GM12878 (cell line): ENCODE results near the gene PTPN14. TPM values are rescaled to one million over a fixed set of nuclear protein-coding genes. Genes with fewer than 3 reads are reported as not detected.

Source experiments
- ATAC-seq: fragments of 200-7000 bp; cut with Tn5 transposase; 3 replicates; pipeline ENCODE4 v1.9.1; 2020; ENCODE audit warnings: mild to moderate bottlenecking, moderate library complexity
- BruUV-seq: library from RNA; stranded (reverse); fragments of 400-500 nt; replicated peaks from 2 replicates; lab custom pipeline; 2021; lab: Mats Ljungman, UMichigan
- CTCF ChIA-PET: fragments of 300-600 bp; sonication (Branson Sonifier 250); formaldehyde crosslinking; extraction: SDS; loops from one replicate; lab custom pipeline; 2021; ENCODE audit warnings: inconsistent platforms; lab: Yijun Ruan, JAX
- POLR2A ChIA-PET: fragments of 350-600 bp; formaldehyde crosslinking; extraction: SDS; loops from one replicate; lab custom pipeline; 2021; ENCODE audit warnings: inconsistent platforms; lab: Charles Lee
- RAD21 ChIA-PET: fragments of 300-600 bp; sonication (Branson Sonifier 250); formaldehyde crosslinking; loops from one replicate; lab custom pipeline; 2023; ENCODE audit warnings: antibody characterized with exemption; ENCODE audit not compliant: unreplicated experiment; lab: Charles Lee
- SMC1A ChIA-PET: fragments of 300-600 bp; sonication (Branson Sonifier 250); formaldehyde crosslinking; loops from one replicate; lab custom pipeline; 2023; ENCODE audit not compliant: unreplicated experiment, uncharacterized antibody; lab: Charles Lee
- DNase-seq: peaks from one replicate; pipeline ENCODE4 v3.0.0-alpha.2; 2011; ENCODE audit warnings: low read depth, low spot score
- FAIRE-seq: peaks from 3 replicates; lab custom pipeline; 2011; peaks lifted over from hg19 to GRCh38; lab: Jason Lieb, UNC
- H2AFZ ChIP-seq: 2 replicates; pipeline ENCODE4 v1.6.0; 2011; ENCODE audit warnings: low read depth, low read length, control low read depth; ENCODE audit not compliant: control insufficient read depth
- H3K27ac ChIP-seq: 2 replicates; pipeline ENCODE4 v1.5.1; 2011; ENCODE audit warnings: control low read depth; ENCODE audit not compliant: control insufficient read depth, insufficient read depth
- H3K27me3 ChIP-seq, 2 experiments: replicated peaks in 1 of 2; 2 replicates each; pipeline versions ENCODE4 v1.6.0 to v1.6.1; 2011; ENCODE audit warnings: low read length in 1 of 2; ENCODE audit not compliant: control insufficient read depth in 2 of 2, insufficient read depth in 2 of 2
- H3K36me3 ChIP-seq, 2 experiments: 2 replicates each; pipeline ENCODE4 v1.5.1; 2011; ENCODE audit warnings: low read length in 1 of 2; ENCODE audit not compliant: control insufficient read depth in 2 of 2, insufficient read depth in 2 of 2
- H3K4me1 ChIP-seq: 2 replicates; pipeline ENCODE4 v1.6.1; 2011; ENCODE audit warnings: mild to moderate bottlenecking, low read length, moderate library complexity, mixed read lengths; ENCODE audit not compliant: control insufficient read depth, insufficient read depth
- H3K4me2 ChIP-seq: 2 replicates; pipeline ENCODE4 v1.6.0; 2011; ENCODE audit warnings: control low read depth; ENCODE audit not compliant: control insufficient read depth, insufficient read depth
- H3K4me3 ChIP-seq: fragments of 200-600 bp; sonication (generic); 2 replicates; pipeline ENCODE4 v1.5.1; 2016
- H3K79me2 ChIP-seq: 2 replicates; pipeline ENCODE4 v1.6.0; 2011; ENCODE audit warnings: low read length; ENCODE audit not compliant: control insufficient read depth, insufficient read depth
- H3K9ac ChIP-seq: 2 replicates; pipeline ENCODE4 v1.8.0; 2011; ENCODE audit warnings: low read length, control low read depth, mixed read lengths; ENCODE audit not compliant: control insufficient read depth, insufficient read depth
- H3K9me3 ChIP-seq: replicated peaks from 3 replicates; pipeline ENCODE4 v1.5.1; 2011; ENCODE audit warnings: mild to moderate bottlenecking, low read length; ENCODE audit not compliant: control insufficient read depth, insufficient read depth
- H4K20me1 ChIP-seq: 2 replicates; pipeline ENCODE4 v1.6.0; 2011; ENCODE audit not compliant: control insufficient read depth, insufficient read depth
- E2F4 ChIP-seq: IDR thresholded peaks from 2 replicates; pipeline ENCODE4 v1.6.1; 2012; ENCODE audit warnings: low read depth, low read length, improper control_type of control experiment
- IRF5 ChIP-seq: fragments of 450-650 bp; IDR thresholded peaks from 2 replicates; pipeline ENCODE4 v1.6.1; 2017; ENCODE audit warnings: borderline replicate concordance
- MEF2B ChIP-seq: fragments of 450-650 bp; IDR thresholded peaks from 2 replicates; pipeline ENCODE4 v1.6.1; 2018; ENCODE audit warnings: mild to moderate bottlenecking, moderate library complexity; ENCODE audit not compliant: partially characterized antibody, poor library complexity, severe bottlenecking
- PBX3 ChIP-seq: IDR thresholded peaks from 2 replicates; pipeline ENCODE4 v1.6.1; 2011; ENCODE audit warnings: mild to moderate bottlenecking, low read depth, low read length, moderate library complexity; ENCODE audit not compliant: insufficient replicate concordance
- RBBP5 ChIP-seq: fragments of 200-600 bp; sonication (generic); conservative IDR thresholded peaks from 2 replicates; pipeline ENCODE4 v1.6.1; 2016
- WGBS: methylation state at CpG from one replicate; pipeline ENCODE4 v1.1.6; 2016; ENCODE audit warnings: low lambda C conversion rate; ENCODE audit not compliant: insufficient replicate concordance, insufficient coverage; ENCODE audit errors: missing lambda C conversion rate; 5-methylcytosine and 5-hydroxymethylcytosine counted together
- in situ Hi-C: fragments of 300-500 bp; cut with MboI; formaldehyde crosslinking; loops from 9 replicates; pipeline ENCODE4 v1.14.3; 2018; ENCODE audit warnings: mixed read lengths
- intact Hi-C: fragments of 100-400 bp; cut with micrococcal nuclease; formaldehyde crosslinking; loops from one replicate; pipeline ENCODE4 v1.14.2; 2022; ENCODE audit not compliant: unreplicated experiment
- polyA plus RNA-seq, 11 experiments: library from polyadenylated mRNA; depleted of rRNA in 4 of 11; unstranded in 6 of 11; stranded (reverse) in 5 of 11; fragments of >200 nt; fragmentation: Nextera tagmentation in 4 of 11; fragmentation: Illumina TruSeq in 1 of 11; extraction: Ambion mirVana in 4 of 11; extraction: Trizol in 1 of 11; gene quantifications; 1 replicate in 1 of 11; 2 replicates in 10 of 11; pipeline versions ENCODE4 v1.2.1 to v1.2.3, GENCODE V29; 2011 to 2016; ENCODE audit warnings: inconsistent platforms in 2 of 11, missing spikeins in 2 of 11, low read depth in 1 of 11
- total RNA-seq, 4 experiments: library from RNA; depleted of rRNA in 3 of 4; stranded (reverse); fragments of >200 nt in 3 of 4; fragmentation: Illumina TruSeq in 1 of 4; extraction: Trizol in 1 of 4; gene quantifications; 2 replicates each; pipeline versions ENCODE4 v1.2.1 to v1.2.3, GENCODE V29; 2013 to 2021

PTPN14 gene
- total and polyA plus RNA-seq, 10 of the 15 experiments (the other 5 are each of a cell fraction or from before 2014, with no cell fraction given): 0.05 to 5.1 (median 0.44) TPM

- TF ChIP-seq PBX3 (no peak), IRF5 (no peak), RBBP5 (no peak)
These were observed 95.2 kb downstream of the PTPN14 start (continued) for GRCh38 chr1:214455971-214456867.

- ChIA-PET RAD21 (interaction anchor here (1.2 to 2.1 kb wide), 3 partner anchors 28 to 53 kb away, joined by 3 to 7 read pairs (median 3); no protein-coding TSS in a partner anchor), SMC1A (interaction anchor here (0.7 to 5.3 kb wide), 15 partner anchors 11 to 123 kb away, joined by 3 to 37 read pairs (median 4); no protein-coding TSS in a partner anchor), POLR2A (interaction anchor here (1.0 to 1.3 kb wide), 2 partner anchors 8 to 62 kb away, joined by 3 read pairs; no protein-coding TSS in a partner anchor), CTCF (interaction anchor here (0.8 to 1.7 kb wide), 6 partner anchors 12 to 129 kb away, joined by 3 to 4 read pairs (median 3); no protein-coding TSS in a partner anchor)
- no peak overlapping the region for H3K9ac ChIP-seq
- peak; percentile 15 for TF ChIP-seq MEF2B
- TF ChIP-seq E2F4: no peak
- no peaks in the 10 kb centered on the region for H3K27me3 ChIP-seq
- no peaks in the 10 kb centered on the region for H3K4me1 ChIP-seq
- no peak overlapping the region for H3K4me2 ChIP-seq
- ATAC-seq (no peak), FAIRE-seq (no peak), DNase-seq (no peak)
- H3K79me2 ChIP-seq: no peaks in the 10 kb centered on the region
- BruUV-seq: no TSS peak
- no peaks in the 10 kb centered on the region for H4K20me1 ChIP-seq
- H2AFZ ChIP-seq: no peak overlapping the region
- H3K27ac ChIP-seq: no peak overlapping the region
- H3K9me3 ChIP-seq: no peaks in the 10 kb centered on the region
- H3K36me3 ChIP-seq: no peaks in the 10 kb centered on the region
- intact Hi-C loops (no loop called here), in situ Hi-C loops (no loop called here)
- no peak overlapping the region for H3K4me3 ChIP-seq
- WGBS: 1% methylated on average over 3 of the region's 3 CpGs
These were observed 95.9 kb downstream of the PTPN14 start for GRCh38 chr1:214455479-214455878.
